HCT116 (cell line): ENCODE data around the gene MED26. TPM values are rescaled to one million over a fixed set of nuclear protein-coding genes. Genes with fewer than 3 reads are reported as not detected.

Experiments used
- ATAC-seq: fragments of 200-7000 bp; cut with Tn5 transposase; 2 replicates; pipeline ENCODE4 v1.9.1; 2020; ENCODE audit warnings: mild to moderate bottlenecking, moderate library complexity
- BruUV-seq: library from RNA; stranded (reverse); fragments of 400-500 nt; replicated peaks from 2 replicates; lab custom pipeline; 2021; lab: Mats Ljungman, UMichigan
- CTCF ChIA-PET: fragments of 300-600 bp; sonication (Branson Sonifier 250); formaldehyde crosslinking; loops from one replicate; lab custom pipeline; 2021; ENCODE audit warnings: antibody characterized with exemption; lab: Charles Lee
- POLR2A ChIA-PET: fragments of 300-600, 350-600 bp; sonication (Branson Sonifier 250); formaldehyde crosslinking; loops from one replicate; lab custom pipeline; 2021; ENCODE audit warnings: antibody characterized with exemption; lab: Charles Lee
- RAD21 ChIA-PET, 2 experiments: fragments of 300-600 bp; sonication (Branson Sonifier 250); formaldehyde crosslinking; loops; one replicate each; lab custom pipeline; 2023; ENCODE audit warnings: low total read pairs in 2 of 2; ENCODE audit not compliant: uncharacterized antibody in 2 of 2, unreplicated experiment in 2 of 2, low non-redundant PET in 1 of 2; lab: Charles Lee
- DNase-seq: peaks from one replicate; pipeline ENCODE4 v3.0.0-alpha.2; 2010; ENCODE audit warnings: low read depth, low spot score
- H2AFZ ChIP-seq: fragments of 200-600 bp; shearing (Covaris generic), sonication (generic); 2 replicates; pipeline ENCODE4 v1.6.1; 2017; ENCODE audit warnings: low read depth, mixed run types, mixed read lengths, antibody characterized with exemption, low read length; ENCODE audit not compliant: poor library complexity, severe bottlenecking
- H3K27ac ChIP-seq: 2 replicates; pipeline ENCODE4 v1.5.1; 2012; ENCODE audit warnings: low read depth, low read length
- H3K27me3 ChIP-seq: fragments of 200-600 bp; sonication (generic); 2 replicates; pipeline ENCODE4 v1.6.1; 2016; ENCODE audit warnings: mixed run types, low read length, mixed read lengths; ENCODE audit not compliant: insufficient read depth
- H3K36me3 ChIP-seq, 2 experiments: fragments of 200-500 bp in 1 of 2; fragments of 200-600 bp in 1 of 2; sonication (Bioruptor generic) in 1 of 2; sonication (generic) in 1 of 2; 2 replicates each; pipeline versions ENCODE4 v1.5.1 to v1.6.1; 2014 to 2016; ENCODE audit warnings: low read length in 2 of 2, inconsistent platforms in 1 of 2, mixed read lengths in 1 of 2, mixed run types in 1 of 2; ENCODE audit not compliant: insufficient read depth in 2 of 2, control insufficient read depth in 1 of 2
- H3K4me1 ChIP-seq, 2 experiments: fragments of 200-600 bp in 1 of 2; sonication (generic) in 1 of 2; 2 replicates each; pipeline versions ENCODE4 v1.5.1 to v1.6.1; 2012 to 2017; ENCODE audit warnings: low read length in 2 of 2, inconsistent platforms in 1 of 2, mild to moderate bottlenecking in 1 of 2, mixed read lengths in 1 of 2, mixed run types in 1 of 2, moderate library complexity in 1 of 2; ENCODE audit not compliant: insufficient read depth in 2 of 2, control insufficient read depth in 1 of 2
- H3K4me2 ChIP-seq: fragments of 200-600 bp; sonication (generic); 2 replicates; pipeline ENCODE4 v1.6.1; 2017; ENCODE audit warnings: mixed run types, low read length, mixed read lengths
- H3K4me3 ChIP-seq, 2 experiments: fragments of 200-600 bp in 1 of 2; sonication (generic) in 1 of 2; replicated peaks in 1 of 2; 2 replicates each; pipeline ENCODE4 v1.5.1; 2011 to 2016; ENCODE audit warnings: low read length in 2 of 2, control low read depth in 1 of 2, low read depth in 1 of 2, mild to moderate bottlenecking in 1 of 2, mixed read lengths in 1 of 2, mixed run types in 1 of 2
- H3K79me2 ChIP-seq: fragments of 200-600 bp; sonication (generic); 2 replicates; pipeline ENCODE4 v1.6.1; 2017; ENCODE audit warnings: mild to moderate bottlenecking, mixed run types, low read length, moderate library complexity, mixed read lengths; ENCODE audit not compliant: insufficient read depth
- H3K9ac ChIP-seq: fragments of 200-600 bp; sonication (generic); 2 replicates; pipeline ENCODE4 v1.6.1; 2016; ENCODE audit warnings: low read length, mixed read lengths
- H3K9me2 ChIP-seq: fragments of 200-600 bp; sonication (generic), shearing (Covaris generic); 2 replicates; pipeline ENCODE4 v1.6.1; 2017; ENCODE audit warnings: mixed run types, mild to moderate bottlenecking, moderate library complexity; ENCODE audit not compliant: insufficient read depth
- H3K9me3 ChIP-seq, 2 experiments: fragments of 200-500 bp in 1 of 2; fragments of 200-600 bp in 1 of 2; sonication (Bioruptor generic) in 1 of 2; sonication (generic) in 1 of 2; 2 replicates each; pipeline ENCODE4 v1.6.1; 2014 to 2017; ENCODE audit warnings: low read length in 2 of 2, mixed read lengths in 2 of 2, inconsistent platforms in 1 of 2, low read depth in 1 of 2, mild to moderate bottlenecking in 1 of 2, mixed run types in 1 of 2, moderate library complexity in 1 of 2; ENCODE audit not compliant: control insufficient read depth in 1 of 2, insufficient read depth in 1 of 2
- H4K20me1 ChIP-seq: fragments of 200-600 bp; sonication (generic), shearing (Covaris generic); 2 replicates; pipeline ENCODE4 v1.6.1; 2017; ENCODE audit warnings: mixed run types, mild to moderate bottlenecking, moderate library complexity; ENCODE audit not compliant: insufficient read depth
- EZH2phosphoT487 ChIP-seq: fragments of 200-600 bp; IDR thresholded peaks from 2 replicates; pipeline ENCODE4 v1.6.1; 2018; ENCODE audit warnings: antibody characterized with exemption, borderline replicate concordance
- SIN3A ChIP-seq: IDR thresholded peaks from 2 replicates; pipeline ENCODE4 v1.6.1; 2012; ENCODE audit warnings: low read depth
- intact Hi-C: fragments of 100-400 bp; cut with micrococcal nuclease; formaldehyde crosslinking; loops from 2 replicates; pipeline ENCODE4 v1.10.0; 2022
- total RNA-seq: library from RNA; stranded (reverse); gene quantifications from one replicate; pipeline ENCODE4 v1.2.1, GENCODE V29; 2021; ENCODE audit not compliant: unreplicated experiment
- TF ChIP-seq, protein P1 (sequence below), 3 experiments: fragments of 200-600 bp in 1 of 3; sonication (generic) in 1 of 3; IDR thresholded peaks in 2 of 3; conservative IDR thresholded peaks in 1 of 3; 2 replicates each; pipeline ENCODE4 v1.5.1; 2012 to 2017; ENCODE audit warnings: low read depth in 2 of 3, low read length in 2 of 3, antibody characterized with exemption in 1 of 3, borderline replicate concordance in 1 of 3, control low read depth in 1 of 3, mild to moderate bottlenecking in 1 of 3, mixed read lengths in 1 of 3, mixed run types in 1 of 3, moderate library complexity in 1 of 3; ENCODE audit not compliant: insufficient read depth in 1 of 3

The MED26 gene
- total RNA-seq, 1 experiment from 2014 or later, result 13.3 TPM

- Histone ChIP-seq H3K9me3 (no peaks in the 10 kb centered on the region), H3K79me2 (peaks cover 100% of the 10 kb centered on the region), H3K9ac (no peak overlapping the region), H3K36me3 (no peaks in the 10 kb centered on the region), H3K9me2 (no peaks in the 10 kb centered on the region), H3K4me1 (peaks cover 15 to 39% of the 10 kb centered on the region in 2 experiments), H3K4me3 (no peak overlapping the region), H3K27ac (no peak overlapping the region), H3K27me3 (no peaks in the 10 kb centered on the region), H2AFZ (no peak overlapping the region), H3K4me2 (no peak overlapping the region), H4K20me1 (no peaks in the 10 kb centered on the region; the same call in 1 of the 2 replicates)
- BruUV-seq, result no TSS peak
- ChIA-PET CTCF (no interaction called here), POLR2A (no interaction called here), RAD21 (no interaction called here)
- intact Hi-C loops, result no loop called here
- TF ChIP-seq, protein P1, sequence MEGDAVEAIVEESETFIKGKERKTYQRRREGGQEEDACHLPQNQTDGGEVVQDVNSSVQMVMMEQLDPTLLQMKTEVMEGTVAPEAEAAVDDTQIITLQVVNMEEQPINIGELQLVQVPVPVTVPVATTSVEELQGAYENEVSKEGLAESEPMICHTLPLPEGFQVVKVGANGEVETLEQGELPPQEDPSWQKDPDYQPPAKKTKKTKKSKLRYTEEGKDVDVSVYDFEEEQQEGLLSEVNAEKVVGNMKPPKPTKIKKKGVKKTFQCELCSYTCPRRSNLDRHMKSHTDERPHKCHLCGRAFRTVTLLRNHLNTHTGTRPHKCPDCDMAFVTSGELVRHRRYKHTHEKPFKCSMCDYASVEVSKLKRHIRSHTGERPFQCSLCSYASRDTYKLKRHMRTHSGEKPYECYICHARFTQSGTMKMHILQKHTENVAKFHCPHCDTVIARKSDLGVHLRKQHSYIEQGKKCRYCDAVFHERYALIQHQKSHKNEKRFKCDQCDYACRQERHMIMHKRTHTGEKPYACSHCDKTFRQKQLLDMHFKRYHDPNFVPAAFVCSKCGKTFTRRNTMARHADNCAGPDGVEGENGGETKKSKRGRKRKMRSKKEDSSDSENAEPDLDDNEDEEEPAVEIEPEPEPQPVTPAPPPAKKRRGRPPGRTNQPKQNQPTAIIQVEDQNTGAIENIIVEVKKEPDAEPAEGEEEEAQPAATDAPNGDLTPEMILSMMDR (IDR thresholded peaks at IDR 0.05 in 2 of 3, conservative IDR thresholded peaks at IDR 0.05 in 1 of 3; ENCODE audit: borderline replicate concordance in 1 of 3, insufficient read depth in 1 of 3, low read depth in 2 of 3, low read length in 2 of 3), result no peak
- TF ChIP-seq EZH2phosphoT487, result no peak
- no peak for TF ChIP-seq SIN3A
- DNase-seq, result no peak
- no peak for ATAC-seq
These were observed 39.0 kb downstream of the MED26 start for GRCh38 chr19:16588824-16589577.
